ENCODE measurements around the gene AKNAD1. TPM values are rescaled to one million over a fixed set of nuclear protein-coding genes. Genes with fewer than 3 reads are reported as not detected.

Gene AKNAD1
- total and polyA plus RNA-seq, 2 donors (not counting 1 experiment from before 2014, with no cell fraction given), result not detected

DNA sequence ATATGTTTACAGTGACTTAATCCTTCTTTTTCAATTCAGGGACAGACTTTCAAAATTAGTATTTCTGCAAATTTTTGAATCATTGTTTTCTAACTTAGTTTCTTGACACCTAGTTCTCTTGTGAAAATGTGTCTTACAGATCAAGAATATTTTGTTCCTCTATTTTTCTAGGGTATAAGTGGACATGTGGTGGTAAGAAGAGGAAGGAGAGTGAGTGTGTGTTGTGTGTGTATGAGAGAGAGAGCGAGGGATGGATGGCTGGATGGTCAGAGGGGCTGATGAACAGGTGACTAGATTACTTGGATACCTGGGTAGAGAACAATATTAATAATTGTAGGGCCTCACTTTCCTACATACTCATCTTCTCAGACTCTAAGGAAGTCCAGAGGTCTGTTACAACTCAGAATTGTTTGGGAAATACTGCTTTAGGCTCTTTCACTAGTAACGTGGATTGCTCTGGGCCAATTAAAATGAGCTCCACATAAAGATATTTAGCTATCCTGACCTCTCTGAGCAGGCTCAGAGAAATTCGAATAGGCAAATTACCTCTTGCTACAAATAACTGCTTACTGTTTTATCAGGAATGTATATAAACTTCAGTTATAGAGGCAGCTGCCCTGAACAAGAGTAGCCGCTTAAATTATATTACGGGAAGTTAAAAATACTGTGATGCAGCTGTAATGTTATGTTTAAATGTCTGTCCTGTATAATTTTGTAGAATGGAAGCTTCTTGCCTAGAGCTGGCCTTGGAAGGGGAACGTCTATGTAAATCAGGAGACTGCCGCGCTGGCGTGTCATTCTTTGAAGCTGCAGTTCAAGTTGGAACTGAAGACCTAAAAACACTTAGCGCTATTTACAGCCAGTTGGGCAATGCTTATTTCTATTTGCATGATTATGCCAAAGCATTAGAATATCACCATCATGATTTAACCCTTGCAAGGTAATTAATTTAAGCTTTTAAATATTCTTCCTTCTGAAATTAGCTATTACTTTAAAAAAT lies 39.6 kb upstream of the AKNAD1 start:
- H3K9ac ChIP-seq (ENCODE audit: low read length), result no peak overlapping the region
- intact Hi-C loops (cut with micrococcal nuclease), result loop anchor here (10.0 kb wide), 1 partner anchor 92 kb away; no protein-coding TSS in a partner anchor
- H2AFZ ChIP-seq (ENCODE audit: insufficient read depth, low read depth, low read length, poor library complexity, severe bottlenecking), result no peak overlapping the region
- H3K27ac Mint-ChIP-seq, result no peak overlapping the region
- no peaks in the 10 kb centered on the region for H3K4me1 ChIP-seq (ENCODE audit: control insufficient read depth in 2 of 2, insufficient read depth in 2 of 2, low read length in 2 of 2)
- H3K79me2 ChIP-seq (ENCODE audit: control insufficient read depth, insufficient read depth, low read length), result no peaks in the 10 kb centered on the region
- ChIA-PET POLR2A (interaction anchor here (0.7 kb wide), 1 partner anchor 759 kb away, joined by 3 read pairs; the partner anchor contains the start of gene GSTM4), CTCF (interaction anchor here (0.9 to 2.9 kb wide), 12 partner anchors 9 to 384 kb away, joined by 3 to 18 read pairs (median 4); partner anchors contain the start of genes GPSM2 and PRPF38B)
- H3K27me3 Mint-ChIP-seq, result no peaks in the 10 kb centered on the region
- no peak for ATAC-seq (ENCODE audit: low read depth)
- H3K4me2 ChIP-seq (replicated peaks; ENCODE audit: low read depth, low read length, poor library complexity, severe bottlenecking), result no peak overlapping the region
- H3K36me3 ChIP-seq (replicated peaks in 1 of 2; ENCODE audit: control extremely low read depth in 1 of 2, control insufficient read depth in 1 of 2, extremely low read depth in 1 of 2, insufficient read depth in 2 of 2, low read length in 1 of 2), result no peaks in the 10 kb centered on the region
- H3K9me3 ChIP-seq (ENCODE audit: control extremely low read depth in 1 of 3, control insufficient read depth in 2 of 3, insufficient read depth in 1 of 3, low read length in 2 of 3), result no peaks in the 10 kb centered on the region
- H3K4me1 Mint-ChIP-seq, result no peaks in the 10 kb centered on the region
- no peak for DNase-seq
- no peak overlapping the region for H3K4me3 ChIP-seq (ENCODE audit: control extremely low read depth in 1 of 5, extremely low read depth in 1 of 5, insufficient read depth in 1 of 5, low read depth in 2 of 5, low read length in 4 of 5)
- 88% methylated on average over 8 of the region's 10 CpGs for WGBS (ENCODE audit: insufficient coverage)
- H4K20me1 ChIP-seq (ENCODE audit: control insufficient read depth, insufficient read depth, low read length, poor library complexity, severe bottlenecking), result no peaks in the 10 kb centered on the region
- H3K27ac ChIP-seq (ENCODE audit: low read length in 2 of 2), result no peak overlapping the region
- no peaks in the 10 kb centered on the region for H3K9me3 Mint-ChIP-seq (ENCODE audit: insufficient read depth)
- H3K4me3 Mint-ChIP-seq, result no peak overlapping the region
- no peaks in the 10 kb centered on the region for H3K27me3 ChIP-seq (replicated peaks in 1 of 4; ENCODE audit: control extremely low read depth in 1 of 4, control insufficient read depth in 3 of 4, insufficient read depth in 4 of 4, low read length in 3 of 4)
- TF ChIP-seq, protein P1, sequence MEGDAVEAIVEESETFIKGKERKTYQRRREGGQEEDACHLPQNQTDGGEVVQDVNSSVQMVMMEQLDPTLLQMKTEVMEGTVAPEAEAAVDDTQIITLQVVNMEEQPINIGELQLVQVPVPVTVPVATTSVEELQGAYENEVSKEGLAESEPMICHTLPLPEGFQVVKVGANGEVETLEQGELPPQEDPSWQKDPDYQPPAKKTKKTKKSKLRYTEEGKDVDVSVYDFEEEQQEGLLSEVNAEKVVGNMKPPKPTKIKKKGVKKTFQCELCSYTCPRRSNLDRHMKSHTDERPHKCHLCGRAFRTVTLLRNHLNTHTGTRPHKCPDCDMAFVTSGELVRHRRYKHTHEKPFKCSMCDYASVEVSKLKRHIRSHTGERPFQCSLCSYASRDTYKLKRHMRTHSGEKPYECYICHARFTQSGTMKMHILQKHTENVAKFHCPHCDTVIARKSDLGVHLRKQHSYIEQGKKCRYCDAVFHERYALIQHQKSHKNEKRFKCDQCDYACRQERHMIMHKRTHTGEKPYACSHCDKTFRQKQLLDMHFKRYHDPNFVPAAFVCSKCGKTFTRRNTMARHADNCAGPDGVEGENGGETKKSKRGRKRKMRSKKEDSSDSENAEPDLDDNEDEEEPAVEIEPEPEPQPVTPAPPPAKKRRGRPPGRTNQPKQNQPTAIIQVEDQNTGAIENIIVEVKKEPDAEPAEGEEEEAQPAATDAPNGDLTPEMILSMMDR (IDR thresholded peaks at IDR 0.05), result no peak
- TF ChIP-seq EZH2 (IDR thresholded peaks at IDR 0.05; ENCODE audit: borderline replicate concordance, insufficient read depth, low read depth, low read length, poor library complexity, severe bottlenecking), result no peak

GRCh38 chr1:108893141-108893530 lies 36.2 kb upstream of the AKNAD1 start:
- H4K20me1 ChIP-seq (ENCODE audit: control insufficient read depth, insufficient read depth, low read length, poor library complexity, severe bottlenecking), result no peaks in the 10 kb centered on the region
- no peaks in the 10 kb centered on the region for H3K27me3 ChIP-seq (replicated peaks in 1 of 4; ENCODE audit: control extremely low read depth in 1 of 4, control insufficient read depth in 3 of 4, insufficient read depth in 4 of 4, low read length in 3 of 4)
- H3K9me3 ChIP-seq (ENCODE audit: control extremely low read depth in 1 of 3, control insufficient read depth in 2 of 3, insufficient read depth in 1 of 3, low read length in 2 of 3), result no peaks in the 10 kb centered on the region
- H3K4me1 ChIP-seq (ENCODE audit: control insufficient read depth in 2 of 2, insufficient read depth in 2 of 2, low read length in 2 of 2), result no peaks in the 10 kb centered on the region
- H3K36me3 ChIP-seq (replicated peaks in 1 of 2; ENCODE audit: control extremely low read depth in 1 of 2, control insufficient read depth in 1 of 2, extremely low read depth in 1 of 2, insufficient read depth in 2 of 2, low read length in 1 of 2), result no peaks in the 10 kb centered on the region
- H3K27ac Mint-ChIP-seq, result no peak overlapping the region
- TF ChIP-seq, protein P1 (IDR thresholded peaks at IDR 0.05), result no peak
- TF ChIP-seq EZH2 (IDR thresholded peaks at IDR 0.05; ENCODE audit: borderline replicate concordance, insufficient read depth, low read depth, low read length, poor library complexity, severe bottlenecking), result no peak
- H3K4me3 ChIP-seq (ENCODE audit: control extremely low read depth in 1 of 5, extremely low read depth in 1 of 5, insufficient read depth in 1 of 5, low read depth in 2 of 5, low read length in 4 of 5), result no peak overlapping the region
- WGBS (ENCODE audit: insufficient coverage), result 100% methylated on average over 1 of the region's 4 CpGs
- H3K27me3 Mint-ChIP-seq, result no peaks in the 10 kb centered on the region
- no peak overlapping the region for H3K9ac ChIP-seq (ENCODE audit: low read length)
- no peaks in the 10 kb centered on the region for H3K4me1 Mint-ChIP-seq
- ChIA-PET POLR2A (no interaction called here), CTCF (no interaction called here)
- no peak overlapping the region for H2AFZ ChIP-seq (ENCODE audit: insufficient read depth, low read depth, low read length, poor library complexity, severe bottlenecking)
- no peaks in the 10 kb centered on the region for H3K9me3 Mint-ChIP-seq (ENCODE audit: insufficient read depth)
- DNase-seq (no peak), ATAC-seq (ENCODE audit: low read depth) (no peak)
- no peak overlapping the region for H3K4me3 Mint-ChIP-seq
- intact Hi-C loops (cut with micrococcal nuclease), result loop anchor here (10.0 kb wide), 1 partner anchor 88 kb away; no protein-coding TSS in a partner anchor
- no peak overlapping the region for H3K27ac ChIP-seq (ENCODE audit: low read length in 2 of 2)
- no peaks in the 10 kb centered on the region for H3K79me2 ChIP-seq (ENCODE audit: control insufficient read depth, insufficient read depth, low read length)
- H3K4me2 ChIP-seq (replicated peaks; ENCODE audit: low read depth, low read length, poor library complexity, severe bottlenecking), result no peak overlapping the region
